GM19193 (cell line): ENCODE results near the gene PLA2G5.

ENCODE experiments used
- POLR2A ChIP-seq: IDR thresholded peaks from 4 replicates; pipeline ENCODE4 v1.6.1; 2011; ENCODE audit not compliant: insufficient read depth, insufficient read length; ENCODE audit errors: extremely low read depth

The PLA2G5 gene

GRCh38 chr1:20102875-20103274, 32.9 kb downstream of the PLA2G5 start:
- no peak for TF ChIP-seq POLR2A

- TF ChIP-seq POLR2A: no peak
These were observed 35.9 kb downstream of the PLA2G5 start for GRCh38 chr1:20105856-20106255.

DNA sequence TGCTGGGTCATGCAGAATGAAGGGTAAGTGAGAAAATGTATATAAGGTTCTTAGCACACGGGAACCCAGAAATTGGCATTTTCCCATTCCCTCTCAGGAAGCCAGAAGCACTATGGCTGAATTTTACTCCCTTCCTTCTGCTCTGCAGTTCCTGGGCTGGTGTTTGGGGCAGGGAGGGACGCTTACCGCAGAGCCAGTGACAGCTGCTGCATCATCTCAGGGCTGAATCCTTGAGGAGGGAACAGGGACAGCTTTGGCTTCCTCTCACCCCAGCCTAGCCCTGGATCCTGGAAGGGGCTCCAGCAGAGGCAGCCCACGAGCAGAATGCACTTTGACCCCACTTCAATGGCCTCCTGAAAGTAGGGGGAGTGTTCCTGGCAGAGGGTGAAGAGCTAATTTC, 37.4 kb downstream of the PLA2G5 start:
- TF ChIP-seq POLR2A: no peak

DNA sequence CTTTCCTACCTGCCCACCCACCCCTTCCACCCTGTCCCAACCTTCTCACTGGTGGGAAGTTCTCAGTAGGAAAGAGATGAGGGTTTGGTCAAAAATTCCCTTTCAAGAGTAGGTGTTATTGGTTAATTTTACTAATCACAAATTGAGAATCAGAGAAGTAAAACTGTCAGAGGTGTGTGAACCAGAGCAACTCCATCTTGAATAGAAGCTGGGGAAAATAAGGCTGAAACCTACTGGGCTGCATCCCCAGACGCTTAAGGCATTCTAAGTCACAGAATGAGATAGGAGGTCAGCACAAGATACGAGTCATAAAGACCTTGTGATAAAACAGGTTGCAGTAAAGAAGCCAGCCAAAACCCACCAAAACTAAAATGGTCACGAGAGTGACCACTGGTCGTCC, 37.8 kb downstream of the PLA2G5 start:
- TF ChIP-seq POLR2A: no peak

DNA sequence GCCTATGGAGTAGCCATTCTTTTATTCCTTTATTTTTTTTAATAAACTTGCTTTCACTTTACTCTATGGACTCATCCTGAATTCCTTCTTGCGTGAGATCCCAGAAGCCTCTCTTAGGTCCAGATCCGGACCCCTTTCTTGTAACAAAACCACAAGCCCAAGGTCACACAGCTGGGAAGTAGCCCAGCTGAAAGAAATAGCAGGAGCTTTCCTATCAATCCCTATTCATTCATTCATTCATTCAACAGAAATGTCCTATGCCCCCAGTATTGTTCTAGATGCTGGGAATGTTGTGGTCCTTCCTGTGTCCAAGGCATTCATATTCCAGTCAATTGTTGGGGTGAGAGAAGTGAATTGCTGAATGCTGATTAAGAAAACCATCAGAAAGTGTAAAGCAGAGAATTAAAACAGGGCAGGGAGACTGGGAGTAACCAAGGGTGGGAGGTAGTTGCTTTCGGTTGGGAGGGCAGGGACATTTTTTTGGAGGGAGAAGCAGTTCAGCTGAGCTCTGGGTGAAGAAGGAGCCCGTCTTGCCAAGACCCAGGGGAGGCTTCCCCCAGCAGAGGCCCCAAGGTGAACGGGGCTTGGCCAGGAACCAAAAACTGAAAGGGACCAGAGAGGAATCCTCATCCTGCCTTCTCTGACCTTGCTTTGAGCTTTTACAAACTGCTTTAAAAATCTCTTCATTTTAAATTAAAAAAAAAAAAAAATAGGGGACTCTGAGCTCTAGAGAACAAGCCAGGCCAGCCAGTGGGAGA, 38.6 kb downstream of the PLA2G5 start:
- no peak for TF ChIP-seq POLR2A

DNA sequence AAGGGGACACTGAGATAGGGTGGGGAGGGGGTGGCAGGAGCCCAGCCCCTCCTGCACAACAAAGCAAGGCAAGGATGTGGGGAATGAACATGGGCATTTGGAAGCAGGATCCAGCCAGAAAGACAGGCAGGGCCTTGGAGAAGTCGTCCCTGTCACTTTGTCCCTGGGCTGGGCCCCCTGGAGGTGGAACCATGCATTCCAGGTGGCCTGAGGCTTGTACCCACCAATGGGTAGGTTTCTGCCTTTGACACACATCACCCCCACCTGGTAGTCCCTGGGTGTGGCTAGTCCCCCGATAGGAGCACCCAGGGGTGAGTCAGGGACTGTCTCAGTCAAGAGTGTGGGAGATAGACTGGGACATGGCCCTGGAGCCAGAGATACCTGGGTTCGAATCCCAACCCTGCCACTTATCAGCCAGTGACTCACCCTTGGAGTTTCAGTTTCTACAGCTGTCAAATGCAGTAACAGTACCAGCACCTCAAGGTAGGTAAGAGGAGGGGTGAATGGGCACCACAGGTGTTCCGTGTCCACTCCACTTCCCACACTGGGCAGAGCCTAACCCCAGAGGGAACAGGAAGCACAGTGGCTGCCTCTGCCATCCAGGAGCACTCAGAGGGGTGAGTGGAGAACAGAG, 39.3 kb downstream of the PLA2G5 start:
- TF ChIP-seq POLR2A: no peak

DNA sequence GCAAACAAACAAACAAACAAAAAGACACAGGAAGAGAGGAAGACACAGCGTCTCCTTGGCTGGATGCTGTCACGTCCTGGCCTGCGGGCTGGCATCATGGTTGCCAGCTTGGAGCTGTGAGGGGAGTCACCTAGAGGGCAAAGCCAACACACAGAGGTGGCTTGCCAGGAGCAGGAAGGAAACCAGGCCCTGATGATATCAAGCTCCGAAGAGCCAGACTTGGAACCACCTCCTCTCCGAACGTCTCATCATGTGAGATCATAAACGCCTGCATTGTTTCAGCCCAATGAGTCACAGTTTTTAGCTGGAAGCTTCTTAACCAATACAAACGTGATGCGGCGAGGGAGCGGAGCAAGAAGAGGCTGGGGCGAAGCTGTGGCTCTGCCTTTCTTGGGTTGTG, 40.7 kb downstream of the PLA2G5 start:
- no peak for TF ChIP-seq POLR2A

DNA sequence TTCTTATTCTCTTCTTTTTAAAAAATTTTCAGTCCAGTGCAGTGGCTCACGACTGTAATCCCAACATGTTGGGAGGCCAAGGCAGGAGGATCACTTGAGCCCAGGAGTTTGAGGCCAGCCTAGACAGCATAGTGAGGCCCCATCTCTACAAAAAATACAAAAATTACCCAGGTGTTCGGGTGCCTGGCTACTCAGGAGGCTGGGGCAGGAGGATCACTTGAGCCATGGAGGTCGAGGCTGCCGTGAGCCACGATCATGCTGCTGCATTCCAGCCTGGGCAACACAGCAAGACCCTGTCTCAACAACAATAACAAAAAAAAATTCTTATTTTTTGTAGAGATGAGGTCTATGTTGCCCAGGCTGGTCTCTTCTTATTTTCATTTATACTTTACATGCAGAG, 41.5 kb downstream of the PLA2G5 start:
- no peak for TF ChIP-seq POLR2A

DNA sequence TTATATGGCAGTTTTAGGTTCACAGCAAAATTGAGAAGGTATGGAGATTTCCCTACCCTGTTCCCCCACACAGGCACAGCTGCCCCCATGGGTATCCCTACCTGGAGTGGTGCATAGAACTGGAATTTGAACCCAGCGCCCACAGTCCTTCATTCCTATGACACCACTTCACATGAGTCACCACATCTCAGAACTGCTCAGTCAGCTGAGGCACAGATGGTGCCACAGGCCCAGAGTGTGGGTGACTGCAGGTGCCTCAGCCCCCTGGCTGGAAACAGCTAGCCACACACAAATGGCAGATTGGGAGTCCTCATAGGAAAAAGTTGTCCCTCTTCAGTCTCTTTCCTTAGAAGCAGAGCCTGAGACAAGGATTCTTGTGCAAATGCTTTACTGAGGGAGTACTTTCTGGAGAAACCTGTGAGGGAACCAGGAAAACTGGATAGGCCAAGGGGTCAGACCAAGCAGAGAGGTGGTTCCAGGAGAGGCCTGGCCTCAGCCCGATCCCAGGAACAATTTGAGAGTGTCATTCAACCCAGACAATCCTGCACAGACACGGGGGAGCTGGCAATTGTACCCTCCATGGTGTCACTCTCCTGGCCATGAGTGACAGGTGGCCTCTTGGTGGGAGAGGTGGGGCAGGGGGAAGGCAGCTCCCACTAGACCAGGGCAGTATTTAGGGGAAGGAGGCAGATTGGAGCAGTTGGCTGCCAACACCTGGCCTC, 42.4 kb downstream of the PLA2G5 start:
- no peak for TF ChIP-seq POLR2A

DNA sequence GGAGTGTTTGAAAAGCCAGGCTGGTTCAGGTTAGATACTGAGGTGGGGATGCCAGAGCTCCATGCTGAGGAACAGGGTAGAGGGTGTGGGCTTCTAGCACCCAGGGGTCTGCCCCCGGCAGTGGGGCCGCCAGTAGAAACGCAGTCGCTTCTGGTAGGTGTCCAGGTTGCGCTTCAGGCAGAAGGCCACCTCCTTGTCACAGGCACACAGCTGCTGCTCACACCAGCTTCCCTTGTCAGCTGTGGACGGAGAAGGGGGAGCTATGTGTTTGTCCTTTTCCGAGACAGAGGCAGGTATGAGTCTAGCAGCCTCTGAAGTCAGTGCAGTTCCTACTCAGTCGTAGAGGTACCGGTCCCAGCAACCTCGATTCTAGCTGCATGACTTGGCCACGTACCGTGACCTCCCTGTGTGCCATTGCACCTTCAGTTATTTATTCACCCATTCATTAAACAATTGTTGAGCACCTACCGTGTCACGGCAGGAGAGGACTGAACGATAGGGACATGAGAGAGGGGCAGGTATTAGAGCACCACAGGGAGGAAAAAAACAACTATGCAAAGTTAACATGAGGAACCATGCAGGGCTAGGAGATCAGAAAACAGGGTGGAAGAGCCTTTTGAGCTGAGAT, 44.1 kb downstream of the PLA2G5 start:
- no peak for TF ChIP-seq POLR2A

DNA sequence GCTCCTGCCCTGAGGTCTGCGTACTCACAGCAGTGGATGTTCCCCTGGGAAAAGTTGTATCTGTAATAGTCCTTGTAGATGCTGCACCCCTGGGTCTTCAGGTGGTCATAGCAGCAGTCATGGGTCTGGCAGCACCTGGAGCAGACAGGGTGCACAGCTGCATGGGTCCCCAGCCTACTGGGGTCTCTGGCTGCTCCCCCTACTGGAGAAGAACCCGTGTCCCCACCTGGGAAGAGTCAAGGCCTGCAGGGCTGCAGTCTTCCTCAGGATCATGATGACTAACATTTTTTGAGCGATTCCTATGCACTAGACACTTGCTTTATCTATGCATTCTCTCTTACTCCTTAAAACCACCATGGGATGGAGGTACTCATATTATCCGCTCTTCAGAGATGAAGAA, 45.5 kb downstream of the PLA2G5 start:
- no peak for TF ChIP-seq POLR2A

DNA sequence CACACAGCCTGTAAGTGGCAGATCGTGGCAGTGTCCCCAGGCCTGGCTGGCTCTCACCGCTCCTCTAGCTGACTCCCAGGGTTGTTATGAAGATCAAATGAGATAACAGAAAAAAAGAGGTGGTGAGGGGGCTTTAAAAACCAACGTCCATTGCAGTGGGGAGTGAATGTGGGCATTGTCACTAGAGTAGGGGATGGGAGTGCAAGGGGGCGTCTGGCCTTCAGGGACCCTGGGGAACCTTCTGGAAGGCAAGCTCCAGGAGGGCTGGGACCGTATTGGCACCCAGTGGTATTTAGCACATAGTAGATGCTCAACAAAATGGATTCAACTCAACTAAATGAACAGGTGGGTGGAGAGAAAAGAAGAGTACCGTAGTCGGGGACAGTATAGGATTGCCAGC, 45.9 kb downstream of the PLA2G5 start:
- TF ChIP-seq POLR2A: no peak

GRCh38 chr1:20117236-20117635, 47.2 kb downstream of the PLA2G5 start:
- TF ChIP-seq POLR2A: no peak

- no peak for TF ChIP-seq POLR2A
These were observed 49.4 kb downstream of the PLA2G5 start, which contains the start of gene PLA2G2D for GRCh38 chr1:20119347-20119746. Gene PLA2G2D, minus strand, starts transcription at chr1:20119536. Its CDS starts 38 bp downstream, at chr1:20119498.

- no peak for TF ChIP-seq POLR2A
These were observed 50.8 kb downstream of the PLA2G5 start for GRCh38 chr1:20120796-20121195.
